ENCODE measurements around the gene PTPRN2.
A peak's percentile ranks its signal among the peaks of the same experiment; 100 is the strongest.
"Not testable (repeated sequence)": the region's sequence is repeated elsewhere in the genome, so short reads cannot be mapped to it uniquely, and the experiment has no call there.

PTPRN2 gene

DNA sequence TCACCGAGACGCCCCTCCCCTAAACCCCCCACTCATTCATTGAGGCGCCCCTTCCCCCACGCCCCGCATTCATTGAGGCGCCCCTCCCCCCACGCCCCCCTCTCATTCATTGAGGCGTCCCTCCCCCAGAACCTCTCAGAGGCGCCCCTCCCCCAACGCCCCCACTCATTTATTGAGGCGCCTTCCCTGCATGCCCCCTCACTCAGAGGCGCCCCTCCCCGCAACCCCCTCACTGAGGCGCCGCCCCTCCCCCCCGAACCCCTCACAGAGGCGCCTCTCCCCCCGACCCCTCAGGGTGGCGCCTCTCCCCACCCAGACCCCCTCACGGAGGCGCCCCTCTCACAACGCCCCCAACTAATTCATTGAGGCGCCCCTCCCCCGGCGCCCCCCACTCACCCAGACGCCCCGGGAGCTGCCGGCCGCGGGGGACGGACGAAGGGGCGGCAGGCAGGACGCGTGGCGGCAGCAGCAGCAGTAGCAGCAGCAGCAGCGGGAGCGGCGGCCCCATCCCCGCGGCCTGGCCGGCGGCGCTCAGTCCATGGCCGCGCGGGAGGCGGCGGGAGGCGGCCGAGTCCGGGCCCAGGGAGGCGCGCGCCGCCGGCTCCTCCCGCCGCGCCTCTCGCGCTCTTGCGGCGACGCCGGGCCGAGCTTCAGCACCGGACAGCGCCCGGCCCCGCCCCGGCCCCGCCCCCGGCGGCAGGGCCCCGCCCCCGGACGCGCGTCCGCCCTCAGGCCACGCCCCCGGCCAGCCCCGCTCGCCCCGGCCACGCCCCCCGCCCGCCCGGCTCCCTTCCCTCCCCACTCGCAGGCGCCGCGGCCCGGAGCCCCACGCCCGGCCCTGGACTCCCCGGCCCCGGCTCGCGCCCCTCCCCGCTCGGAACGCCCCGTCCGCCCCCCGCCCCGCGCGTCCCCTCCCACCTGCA, at the start of gene PTPRN2:
PTPRN2 (minus strand) TSS at position 662 of the 923 bp plus-strand sequence.
- FAIRE-seq (no peak), DNase-seq (ENCODE audit: insufficient read length, low spot score) (peak; percentile 85)
- TF ChIP-seq, protein P1, sequence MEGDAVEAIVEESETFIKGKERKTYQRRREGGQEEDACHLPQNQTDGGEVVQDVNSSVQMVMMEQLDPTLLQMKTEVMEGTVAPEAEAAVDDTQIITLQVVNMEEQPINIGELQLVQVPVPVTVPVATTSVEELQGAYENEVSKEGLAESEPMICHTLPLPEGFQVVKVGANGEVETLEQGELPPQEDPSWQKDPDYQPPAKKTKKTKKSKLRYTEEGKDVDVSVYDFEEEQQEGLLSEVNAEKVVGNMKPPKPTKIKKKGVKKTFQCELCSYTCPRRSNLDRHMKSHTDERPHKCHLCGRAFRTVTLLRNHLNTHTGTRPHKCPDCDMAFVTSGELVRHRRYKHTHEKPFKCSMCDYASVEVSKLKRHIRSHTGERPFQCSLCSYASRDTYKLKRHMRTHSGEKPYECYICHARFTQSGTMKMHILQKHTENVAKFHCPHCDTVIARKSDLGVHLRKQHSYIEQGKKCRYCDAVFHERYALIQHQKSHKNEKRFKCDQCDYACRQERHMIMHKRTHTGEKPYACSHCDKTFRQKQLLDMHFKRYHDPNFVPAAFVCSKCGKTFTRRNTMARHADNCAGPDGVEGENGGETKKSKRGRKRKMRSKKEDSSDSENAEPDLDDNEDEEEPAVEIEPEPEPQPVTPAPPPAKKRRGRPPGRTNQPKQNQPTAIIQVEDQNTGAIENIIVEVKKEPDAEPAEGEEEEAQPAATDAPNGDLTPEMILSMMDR (IDR thresholded peaks at IDR 0.05; ENCODE audit: insufficient read depth, missing control alignments), result no peak

GRCh38 chr7:158633055-158633956, 45.7 kb upstream of the PTPRN2 start:
- no peak for DNase-seq (ENCODE audit: insufficient read length, low spot score)
- TF ChIP-seq, protein P1 (IDR thresholded peaks at IDR 0.05; ENCODE audit: insufficient read depth, missing control alignments), result no peak
- FAIRE-seq, result no peak

- DNase-seq (ENCODE audit: insufficient read length, low spot score) (no peak), FAIRE-seq (no peak)
- TF ChIP-seq, protein P1 (IDR thresholded peaks at IDR 0.05; ENCODE audit: insufficient read depth, missing control alignments), result no peak
These were observed 44.1 kb upstream of the PTPRN2 start for GRCh38 chr7:158631574-158632195.

DNA sequence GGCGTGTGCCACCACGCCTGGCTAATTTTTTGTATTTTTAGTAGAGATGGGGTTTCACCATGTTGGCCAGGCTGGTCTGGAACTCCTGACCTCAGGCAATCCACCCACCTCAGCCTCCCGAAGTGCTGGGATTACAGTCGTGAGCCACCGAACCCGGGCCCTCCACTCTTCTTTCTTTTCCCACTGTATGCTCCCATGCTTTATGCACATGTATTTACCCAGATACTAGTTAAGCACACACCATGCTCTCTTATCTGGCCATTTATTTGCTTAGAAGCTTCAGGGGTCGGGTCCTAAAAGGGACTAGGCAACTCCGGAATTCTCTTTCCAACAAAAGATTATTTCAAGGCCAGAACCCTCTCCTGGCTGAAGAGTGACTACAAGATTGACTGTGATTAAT, 38.7 kb upstream of the PTPRN2 start:
- not testable (repeated sequence) for FAIRE-seq; DNase-seq (ENCODE audit: insufficient read length, low spot score)

DNA sequence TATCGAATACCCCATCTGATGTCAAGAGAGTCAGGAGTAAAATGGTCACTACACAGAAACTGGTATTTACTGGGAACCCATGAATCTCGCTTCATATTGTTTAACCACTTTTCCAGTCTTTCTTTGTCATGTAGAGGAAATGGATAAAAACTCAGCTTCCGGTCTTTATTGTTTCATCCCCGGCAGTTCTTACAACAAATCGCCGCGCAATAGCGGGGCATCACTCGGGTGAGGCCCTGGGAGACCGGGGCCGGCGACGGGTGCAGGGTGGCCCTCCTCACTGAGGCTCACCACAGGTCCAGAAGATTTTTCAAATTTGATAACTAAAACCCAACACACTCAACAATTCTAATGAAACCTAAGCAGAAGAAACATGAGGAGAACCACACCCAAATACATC, 35.6 kb upstream of the PTPRN2 start:
- DNase-seq (ENCODE audit: insufficient read length, low spot score) (no peak), FAIRE-seq (no peak)
- TF ChIP-seq, protein P1 (IDR thresholded peaks at IDR 0.05; ENCODE audit: insufficient read depth, missing control alignments), result no peak

DNA sequence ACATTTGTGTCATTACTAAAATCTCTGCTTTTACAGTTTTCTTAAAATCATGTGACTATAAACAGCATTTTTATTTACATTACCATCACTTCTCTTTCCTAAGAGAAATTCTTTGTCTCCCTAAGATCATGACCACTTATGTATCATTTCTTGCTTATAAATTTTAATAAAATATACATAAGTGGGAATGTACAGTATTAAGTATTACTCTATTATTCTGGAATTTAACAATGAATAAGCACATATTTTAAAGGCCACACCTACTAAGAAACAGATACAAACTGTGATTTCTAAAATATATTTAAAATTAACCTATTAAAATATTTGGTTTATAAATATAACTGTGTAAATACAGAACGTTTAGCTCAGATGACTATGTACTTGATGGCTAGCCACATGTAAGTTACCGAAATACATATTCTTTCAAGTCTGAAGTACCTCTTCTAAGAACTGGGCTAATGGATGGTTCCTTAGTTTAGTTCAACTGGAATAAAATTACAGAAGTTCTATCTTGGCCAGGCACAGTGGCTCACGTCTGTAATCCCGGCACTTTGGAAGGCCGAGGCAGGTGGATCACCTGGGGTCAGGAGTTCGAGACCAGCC, 33.3 kb upstream of the PTPRN2 start:
- TF ChIP-seq, protein P1 (IDR thresholded peaks at IDR 0.05; ENCODE audit: insufficient read depth, missing control alignments), result no peak
- no peak for DNase-seq (ENCODE audit: insufficient read length, low spot score)
- no peak for FAIRE-seq

DNA sequence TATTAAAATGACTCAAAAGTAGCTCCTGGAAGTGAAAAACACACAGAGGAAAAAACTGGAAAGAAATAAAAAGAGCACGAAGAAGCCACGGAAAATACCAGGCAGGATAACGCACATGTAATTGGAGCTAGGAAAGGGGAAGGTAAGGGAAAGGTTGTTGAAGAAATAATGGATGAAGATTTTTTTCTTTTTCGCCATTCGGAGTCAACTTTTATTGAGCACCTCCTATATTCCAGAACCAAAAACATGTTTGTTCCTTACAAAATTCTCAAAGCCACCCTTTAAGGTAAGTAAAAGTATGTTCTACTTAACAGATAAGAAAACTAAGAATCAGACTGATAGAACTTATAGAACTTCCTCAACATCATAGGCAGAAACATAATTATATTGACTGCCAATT, 32.8 kb upstream of the PTPRN2 start:
- TF ChIP-seq, protein P1 (IDR thresholded peaks at IDR 0.05; ENCODE audit: insufficient read depth, missing control alignments), result no peak
- FAIRE-seq (no peak), DNase-seq (ENCODE audit: insufficient read length, low spot score) (no peak)
